OCI-LY1 (cell line): ENCODE data around the gene MACROD1.

Source experiments
- CTCF ChIP-seq: fragments of 200-600 bp; sonication (generic), shearing (Covaris generic); IDR thresholded peaks from 2 replicates; pipeline ENCODE4 v1.5.1; 2017; ENCODE audit warnings: mild to moderate bottlenecking, antibody characterized with exemption, low read length, moderate library complexity, mixed read lengths
- EZH2 ChIP-seq: fragments of 200-600 bp; sonication (generic), shearing (Covaris generic); IDR thresholded peaks from 2 replicates; pipeline ENCODE4 v1.8.0; 2017; ENCODE audit warnings: borderline replicate concordance, mixed run types, mild to moderate bottlenecking, antibody characterized with exemption, low read length, moderate library complexity, mixed read lengths

GRCh38 chr11:64041846-64042245, 124.1 kb downstream of the MACROD1 start:
- TF ChIP-seq CTCF (no peak), EZH2 (no peak)
